GM21528 (cell line): ENCODE results near the gene IFNL1.
"Not testable (repeated sequence)": the region's sequence is repeated elsewhere in the genome, so short reads cannot be mapped to it uniquely, and the experiment has no call there.

Experiments
- ATAC-seq: cut with Tn5 transposase; IDR thresholded peaks from one replicate; pipeline ENCODE4 v1.9.1; 2021; ENCODE audit warnings: mild to moderate bottlenecking, moderate library complexity; ENCODE audit not compliant: unreplicated experiment, low FRiP score

Gene IFNL1

GRCh38 chr19:39328046-39328705 is 32.0 kb downstream of the IFNL1 start:
- no peak for ATAC-seq

DNA sequence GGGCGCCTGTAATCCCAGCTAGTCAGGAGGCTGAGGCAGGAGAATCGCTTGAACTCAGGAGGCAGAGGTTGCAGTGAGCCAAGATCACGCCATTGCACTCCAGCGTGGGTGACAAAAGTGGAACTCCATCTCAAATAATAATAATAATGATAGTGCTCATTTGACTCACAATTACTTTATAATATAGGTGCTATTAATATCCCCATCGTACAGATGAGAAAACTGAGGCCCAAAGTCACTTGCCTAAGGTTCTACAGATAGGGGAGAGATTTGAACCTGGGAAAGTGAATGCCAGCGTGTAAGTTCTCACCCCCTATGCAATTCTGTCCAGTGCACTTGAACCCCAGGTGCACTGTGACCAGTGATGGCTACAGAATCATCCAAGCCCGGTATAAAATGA is 33.7 kb downstream of the IFNL1 start:
- ATAC-seq = no peak

- ATAC-seq = no peak
Observed at GRCh38 chr19:39332293-39332692, 36.1 kb downstream of the IFNL1 start.

- not testable (repeated sequence) for ATAC-seq
Observed at GRCh38 chr19:39332738-39333137, 36.5 kb downstream of the IFNL1 start.

DNA sequence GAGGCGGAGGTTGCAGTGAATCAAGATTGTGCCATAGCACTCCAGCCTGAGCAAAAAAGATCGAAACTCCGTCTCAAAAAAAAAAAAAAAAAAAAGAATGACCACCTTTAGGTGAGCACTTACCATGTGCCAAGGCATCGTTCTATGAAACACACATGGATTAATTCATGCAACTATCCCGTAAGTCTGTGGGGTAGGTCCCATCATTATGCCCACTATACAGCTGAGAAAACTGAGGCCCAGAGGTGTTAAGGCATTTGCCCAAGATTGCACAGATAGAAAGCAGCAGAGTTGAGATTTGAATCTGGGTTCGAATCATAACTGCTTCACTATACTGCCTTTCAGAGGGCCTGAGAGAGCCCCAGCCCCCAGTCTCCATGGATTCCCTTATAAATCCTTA is 37.3 kb downstream of the IFNL1 start:
- no peak for ATAC-seq

- no peak for ATAC-seq
Observed at GRCh38 chr19:39334444-39334976, 38.3 kb downstream of the IFNL1 start.

GRCh38 chr19:39335168-39335548 is 39.0 kb downstream of the IFNL1 start:
- no peak for ATAC-seq

DNA sequence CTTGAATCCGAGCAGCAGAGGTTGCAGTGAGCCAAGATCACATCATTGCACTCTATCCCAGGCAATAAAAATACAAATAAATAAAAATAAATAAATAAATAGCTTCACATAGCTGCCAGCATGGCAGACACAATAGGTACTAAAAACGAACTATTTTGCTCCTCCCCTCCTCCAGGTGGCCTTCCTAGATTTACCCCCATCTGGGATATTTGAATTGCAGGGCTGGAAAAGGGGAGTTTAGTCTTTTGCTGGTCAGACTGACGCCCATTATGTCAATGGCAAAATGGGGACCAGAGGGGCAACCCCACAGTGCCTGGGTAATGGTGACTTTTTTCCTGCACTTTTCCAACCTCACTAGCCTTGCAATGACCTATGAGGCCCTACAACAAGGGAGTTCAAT is 40.3 kb downstream of the IFNL1 start:
- ATAC-seq = no peak

- no peak for ATAC-seq
Observed at GRCh38 chr19:39339674-39340073, 43.5 kb downstream of the IFNL1 start.

DNA sequence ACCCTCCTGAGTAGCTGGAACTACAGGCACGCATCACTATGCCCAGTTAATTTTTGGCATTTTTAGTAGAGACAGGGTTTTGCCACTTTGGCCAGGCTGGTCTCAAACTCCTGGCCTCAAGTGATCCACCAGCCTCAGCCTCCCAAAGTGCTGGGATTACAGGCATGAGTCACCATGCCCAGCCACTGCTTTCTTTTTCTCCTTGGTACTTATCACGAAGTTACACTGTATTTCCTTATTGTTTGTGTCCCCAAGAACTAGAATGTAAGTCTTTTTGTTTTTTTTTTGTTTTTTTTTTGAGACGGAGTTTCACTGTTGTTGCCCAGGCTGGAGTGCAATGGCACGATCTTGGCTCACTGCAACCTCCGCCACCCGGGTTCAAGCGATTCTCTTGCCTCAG is 43.9 kb downstream of the IFNL1 start:
- not testable (repeated sequence) for ATAC-seq

- ATAC-seq = peak; percentile 9
Observed at GRCh38 chr19:39341129-39341718, 45.0 kb downstream of the IFNL1 start.

GRCh38 chr19:39341719-39342604 is 45.8 kb downstream of the IFNL1 start, which contains the start of gene SAMD4B:
SAMD4B (plus strand) TSS chr19:39342421; CDS start chr19:39356894, 14,473 bp downstream.
- peak; percentile 84 for ATAC-seq

DNA sequence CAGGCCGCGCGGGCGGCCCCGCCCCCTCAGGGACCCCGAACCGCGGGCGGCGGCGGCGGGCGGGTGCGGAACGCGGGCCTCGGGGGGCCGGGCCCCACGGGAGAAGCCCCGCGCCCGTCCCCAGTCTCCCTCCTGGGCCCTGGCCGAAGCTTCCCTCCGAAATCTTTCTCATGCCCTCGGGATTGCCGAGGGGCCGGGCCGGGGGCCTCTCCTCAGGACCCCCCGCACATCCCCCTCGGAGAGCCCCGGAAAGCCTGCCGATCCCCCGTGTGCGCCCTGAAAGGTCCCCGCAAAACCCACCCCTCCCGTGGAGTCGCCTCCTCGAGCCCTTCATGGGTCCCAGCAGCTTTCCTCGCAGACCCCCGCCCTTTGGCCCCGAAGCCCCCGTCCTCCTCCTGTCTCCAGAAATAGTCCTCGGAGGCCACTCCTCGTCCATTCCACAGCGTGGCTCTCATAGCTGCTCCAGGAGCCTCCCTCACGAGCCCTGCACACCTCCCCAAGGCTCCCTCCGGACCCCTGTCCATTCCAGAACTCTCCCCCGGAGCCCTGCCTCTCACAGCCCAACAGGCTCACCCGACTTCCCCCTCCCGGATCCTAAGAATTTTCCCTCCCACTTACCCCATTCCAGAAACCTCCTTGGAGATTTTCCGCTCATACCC is 46.6 kb downstream of the IFNL1 start:
- no peak for ATAC-seq

GRCh38 chr19:39345956-39346355 is 49.7 kb downstream of the IFNL1 start:
- no peak for ATAC-seq

GRCh38 chr19:39347332-39348164 is 51.3 kb downstream of the IFNL1 start:
- ATAC-seq = no peak
